Germinal center (tissue), 1 donor: Measurements from ENCODE around the gene DCPS.

Experiments
- DNase-seq: peaks from one replicate; pipeline ENCODE4 v3.0.0; 2012; ENCODE audit warnings: mixed read lengths, low spot score

The DCPS gene

GRCh38 chr11:126328938-126329643 lies 25.2 kb downstream of the DCPS start:
- no peak for DNase-seq

- DNase-seq = no peak
Observed at GRCh38 chr11:126329644-126330211, 25.9 kb downstream of the DCPS start.

GRCh38 chr11:126331286-126331685 lies 27.4 kb downstream of the DCPS start:
- DNase-seq = no peak

GRCh38 chr11:126332221-126332711 lies 28.4 kb downstream of the DCPS start:
- no peak for DNase-seq

GRCh38 chr11:126333142-126333541 lies 29.3 kb downstream of the DCPS start:
- DNase-seq = no peak

- no peak for DNase-seq
Observed at GRCh38 chr11:126334659-126335462, 31.0 kb downstream of the DCPS start.

- DNase-seq = no peak
Observed at GRCh38 chr11:126335463-126335760, 31.6 kb downstream of the DCPS start.

- no peak for DNase-seq
Observed at GRCh38 chr11:126336138-126336541, 32.3 kb downstream of the DCPS start.

GRCh38 chr11:126336671-126337101 lies 32.8 kb downstream of the DCPS start:
- DNase-seq = no peak

GRCh38 chr11:126337126-126337473 lies 33.2 kb downstream of the DCPS start:
- DNase-seq = no peak

- no peak for DNase-seq
Observed at GRCh38 chr11:126337474-126338241, 33.8 kb downstream of the DCPS start.

- no peak for DNase-seq
Observed at GRCh38 chr11:126338346-126339055, 34.6 kb downstream of the DCPS start.

- no peak for DNase-seq
Observed at GRCh38 chr11:126339073-126339862, 35.4 kb downstream of the DCPS start.

- DNase-seq = no peak
Observed at GRCh38 chr11:126339863-126340434, 36.1 kb downstream of the DCPS start.

GRCh38 chr11:126340960-126341606 lies 37.2 kb downstream of the DCPS start:
- no peak for DNase-seq

GRCh38 chr11:126341760-126342161 lies 37.9 kb downstream of the DCPS start:
- DNase-seq = no peak

GRCh38 chr11:126343051-126343450 lies 39.2 kb downstream of the DCPS start:
- no peak for DNase-seq

GRCh38 chr11:126344141-126345080 lies 40.6 kb downstream of the DCPS start:
- no peak for DNase-seq

- no peak for DNase-seq
Observed at GRCh38 chr11:126345283-126345682, 41.4 kb downstream of the DCPS start.
